ENCODE measurements around the gene ANKS3.
"Not testable (repeated sequence)": the region's sequence is repeated elsewhere in the genome, so short reads cannot be mapped to it uniquely, and the experiment has no call there.

GRCh38 chr16:4738370-4738769 lies 4.3 kb upstream of the ANKS3 start:
- TF ChIP-seq CTCF, POLR2A, EP300 (IDR thresholded peaks at IDR 0.05): not testable (repeated sequence)
